Stomach (tissue), 4 donors: ENCODE results near the gene TRH.

Source experiments
- EP300 ChIP-seq: sonication (generic); formaldehyde crosslinking; IDR thresholded peaks from one replicate; pipeline ENCODE4 v1.6.1; 2017; ENCODE audit warnings: antibody characterized with exemption
- POLR2A ChIP-seq, 4 donors: fragments of 450-650 bp; IDR thresholded peaks; one replicate each; pipeline ENCODE4 v1.6.1; 2016; ENCODE audit warnings: antibody characterized with exemption in 4 of 4, control low read depth in 2 of 4, mild to moderate bottlenecking in 1 of 4, moderate library complexity in 1 of 4
- POLR2AphosphoS5 ChIP-seq, 3 donors: sonication (generic); formaldehyde crosslinking; IDR thresholded peaks; one replicate each; pipeline ENCODE4 v1.6.1; 2016; ENCODE audit warnings: antibody characterized with exemption in 3 of 3
- TF ChIP-seq, protein P1 (sequence below), 7 experiments: fragments of 450-650 bp in 4 of 7; fragments of 200-600 bp in 3 of 7; sonication (generic) in 3 of 7; IDR thresholded peaks; one replicate each; pipeline ENCODE4 v1.5.1; 2016 to 2019; ENCODE audit warnings: antibody characterized with exemption in 7 of 7, control low read depth in 2 of 7, mild to moderate bottlenecking in 1 of 7

DNA sequence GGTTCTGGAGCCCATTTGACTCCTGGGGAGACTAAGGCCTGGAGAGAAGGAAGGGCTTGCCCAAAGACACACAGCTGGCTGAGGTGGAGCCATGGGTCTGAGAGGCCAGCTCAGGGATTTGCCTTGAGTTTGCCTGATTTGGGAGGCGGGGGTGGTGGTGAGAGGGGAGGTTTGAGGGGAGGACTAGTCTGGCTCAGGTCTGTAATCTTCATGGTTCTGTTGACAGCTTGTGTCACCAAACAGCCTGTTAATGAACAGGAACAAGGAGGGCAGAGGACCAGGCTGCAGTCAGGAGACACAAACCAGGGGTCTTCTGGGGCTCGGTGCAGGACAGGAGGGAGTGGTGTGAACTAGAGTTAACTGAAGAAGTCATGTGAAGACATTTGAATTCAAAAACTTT is 3.6 kb downstream of the TRH start:
- TF ChIP-seq, protein P1, sequence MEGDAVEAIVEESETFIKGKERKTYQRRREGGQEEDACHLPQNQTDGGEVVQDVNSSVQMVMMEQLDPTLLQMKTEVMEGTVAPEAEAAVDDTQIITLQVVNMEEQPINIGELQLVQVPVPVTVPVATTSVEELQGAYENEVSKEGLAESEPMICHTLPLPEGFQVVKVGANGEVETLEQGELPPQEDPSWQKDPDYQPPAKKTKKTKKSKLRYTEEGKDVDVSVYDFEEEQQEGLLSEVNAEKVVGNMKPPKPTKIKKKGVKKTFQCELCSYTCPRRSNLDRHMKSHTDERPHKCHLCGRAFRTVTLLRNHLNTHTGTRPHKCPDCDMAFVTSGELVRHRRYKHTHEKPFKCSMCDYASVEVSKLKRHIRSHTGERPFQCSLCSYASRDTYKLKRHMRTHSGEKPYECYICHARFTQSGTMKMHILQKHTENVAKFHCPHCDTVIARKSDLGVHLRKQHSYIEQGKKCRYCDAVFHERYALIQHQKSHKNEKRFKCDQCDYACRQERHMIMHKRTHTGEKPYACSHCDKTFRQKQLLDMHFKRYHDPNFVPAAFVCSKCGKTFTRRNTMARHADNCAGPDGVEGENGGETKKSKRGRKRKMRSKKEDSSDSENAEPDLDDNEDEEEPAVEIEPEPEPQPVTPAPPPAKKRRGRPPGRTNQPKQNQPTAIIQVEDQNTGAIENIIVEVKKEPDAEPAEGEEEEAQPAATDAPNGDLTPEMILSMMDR (IDR thresholded peaks at IDR 0.05), result no peak
- TF ChIP-seq POLR2AphosphoS5 (IDR thresholded peaks at IDR 0.05) (no peak), POLR2A (IDR thresholded peaks at IDR 0.05) (no peak), EP300 (no peak)
